ENCODE data around the gene MPEG1.

Gene MPEG1

DNA sequence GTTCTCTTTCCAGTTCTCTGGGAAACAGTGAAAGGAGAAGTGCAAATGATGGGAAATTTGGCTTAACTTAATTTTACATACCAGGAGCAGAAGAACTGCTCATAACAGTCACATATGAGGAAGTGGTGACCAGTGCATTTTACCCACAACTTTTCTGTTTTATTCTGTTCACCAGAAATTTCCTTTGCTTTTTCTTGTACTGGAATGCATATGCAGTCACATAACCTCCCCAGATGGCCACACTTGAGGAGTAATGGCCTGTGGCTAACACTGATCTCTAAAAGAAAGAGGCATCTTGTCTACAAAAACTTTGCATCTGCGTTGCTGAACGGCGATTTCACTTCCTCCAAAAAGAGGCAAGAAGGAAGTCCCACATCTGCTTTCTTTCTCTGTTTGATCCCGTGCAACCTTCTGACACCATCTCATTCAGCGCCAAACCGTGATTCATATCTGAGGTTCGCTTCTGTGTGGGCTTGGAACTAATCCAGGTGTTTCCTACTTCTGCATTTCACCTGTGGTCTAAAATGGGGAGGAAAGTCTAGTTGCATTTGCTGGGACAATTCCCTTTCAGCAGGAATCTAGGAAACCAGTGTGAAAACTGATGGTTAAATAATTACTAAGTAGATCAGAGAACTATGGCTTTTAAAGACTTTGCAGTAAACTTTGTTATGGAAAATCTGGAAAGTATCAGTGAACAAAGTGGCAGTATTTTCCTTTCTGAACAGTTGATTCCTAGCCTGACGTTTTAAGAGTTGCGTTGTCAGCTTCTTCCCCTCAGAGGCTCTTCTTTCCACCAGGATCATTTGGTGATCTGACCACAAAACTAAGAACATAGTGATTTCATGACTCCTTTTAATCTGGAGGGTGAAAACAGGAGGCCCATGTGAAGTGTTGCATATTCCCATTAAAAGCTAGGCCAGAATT is 4.2 kb upstream of the MPEG1 start:
- no peak for DNase-seq (ENCODE audit: low read depth)

DNA sequence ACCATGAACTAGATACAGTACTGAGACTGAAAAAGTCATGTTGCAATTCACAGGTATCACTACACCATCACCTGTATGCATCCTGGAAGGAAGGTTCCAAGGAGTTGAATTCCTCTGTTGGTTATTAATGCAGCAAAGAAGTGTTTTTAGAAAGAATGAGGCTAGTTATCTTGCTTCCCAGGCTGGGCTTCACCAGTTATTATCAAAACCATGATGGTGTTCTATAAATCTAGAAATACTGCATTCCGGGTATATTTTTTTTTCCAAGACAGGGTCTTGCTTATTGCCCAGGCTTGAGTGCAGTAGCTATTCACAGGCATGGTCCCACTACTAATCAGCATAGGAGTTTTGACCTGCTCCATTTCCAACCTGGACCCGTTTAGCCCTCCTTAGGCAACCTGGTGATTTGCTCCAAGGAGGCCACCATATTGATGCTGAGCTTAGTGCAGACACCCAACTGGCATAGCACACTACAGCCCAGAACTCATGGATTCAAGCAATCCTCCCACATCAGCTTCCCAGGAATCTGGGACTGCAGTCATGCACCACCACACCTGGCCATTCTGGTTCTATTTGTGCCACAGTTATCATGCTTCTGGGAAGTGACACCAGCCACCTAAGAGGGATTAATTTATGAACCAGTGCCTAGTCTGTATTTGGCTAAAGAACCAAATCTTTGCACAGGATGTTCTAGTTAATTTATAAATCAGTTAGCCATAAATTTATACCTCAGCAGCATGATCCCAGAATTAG is 1.6 kb upstream of the MPEG1 start:
- no peak for DNase-seq (ENCODE audit: low read depth)

- DNase-seq (ENCODE audit: low read depth) = no peak
Observed at GRCh38 chr11:59212222-59212621, 505 bp downstream of the MPEG1 start.

GRCh38 chr11:59208956-59209355 is 3.8 kb downstream of the MPEG1 start:
- DNase-seq (ENCODE audit: low read depth) = no peak

GRCh38 chr11:59207988-59208451 is 4.7 kb downstream of the MPEG1 start:
- DNase-seq (ENCODE audit: low read depth) = peak; percentile 52

DNA sequence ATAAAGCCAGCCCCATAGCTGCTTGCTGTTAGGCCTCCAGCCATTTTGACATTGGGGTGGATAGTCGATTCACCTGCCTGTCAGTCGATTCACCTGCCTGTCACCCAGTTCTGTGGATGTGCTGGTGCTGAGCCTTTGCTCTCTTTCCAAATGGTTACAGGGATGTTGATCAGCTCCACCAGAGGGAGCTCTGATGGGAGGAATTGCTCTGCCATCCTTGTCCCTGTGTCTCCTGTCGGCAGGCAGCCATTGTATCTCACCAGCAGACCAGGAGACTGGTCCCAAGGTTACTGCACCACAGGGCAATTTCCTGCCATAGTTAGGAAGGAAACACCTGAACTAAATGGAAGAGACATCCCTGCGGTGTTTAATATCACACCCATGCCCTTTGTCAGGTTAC is 6.1 kb downstream of the MPEG1 start:
- DNase-seq (ENCODE audit: low read depth) = no peak

GRCh38 chr11:59205648-59206047 is 7.1 kb downstream of the MPEG1 start:
- no peak for DNase-seq (ENCODE audit: low read depth)

GRCh38 chr11:59204746-59205145 is 8.0 kb downstream of the MPEG1 start:
- no peak for DNase-seq (ENCODE audit: low read depth)

DNA sequence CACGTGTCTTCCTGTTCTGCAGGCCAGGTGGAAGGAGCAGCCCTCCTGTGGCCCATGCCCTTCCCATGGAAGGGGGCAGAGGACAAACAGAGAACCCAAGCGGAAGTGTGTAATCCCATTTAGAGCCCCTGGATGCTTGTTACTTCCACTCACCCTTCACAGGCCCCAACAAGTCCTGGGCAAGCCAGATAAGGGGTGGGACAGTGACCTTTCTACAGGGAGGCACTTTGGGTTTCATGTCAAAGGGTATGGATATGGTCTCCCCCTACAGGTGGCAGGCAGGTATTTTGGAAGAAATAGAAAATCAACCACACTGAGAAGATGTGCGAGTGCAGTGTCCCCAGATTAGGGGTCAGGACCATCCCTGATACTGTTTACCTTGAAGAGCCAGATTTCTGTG is 11.4 kb downstream of the MPEG1 start:
- no peak for DNase-seq (ENCODE audit: low read depth)

DNA sequence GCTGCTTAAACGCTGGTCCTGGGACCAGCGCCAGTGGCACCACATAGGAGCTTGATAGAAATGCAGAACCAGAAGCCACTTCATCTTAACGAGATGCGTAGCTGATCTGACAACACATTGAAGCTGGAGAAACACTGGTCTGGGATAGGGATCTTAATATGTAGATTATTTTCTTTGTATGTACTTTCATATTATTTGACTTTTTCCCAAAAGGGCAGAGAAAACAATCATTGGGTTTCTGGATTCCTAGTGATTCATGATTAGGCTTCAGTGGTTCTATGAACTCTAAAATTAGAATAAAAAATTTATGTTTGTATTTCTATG is 12.3 kb downstream of the MPEG1 start:
- no peak for DNase-seq (ENCODE audit: low read depth)

DNA sequence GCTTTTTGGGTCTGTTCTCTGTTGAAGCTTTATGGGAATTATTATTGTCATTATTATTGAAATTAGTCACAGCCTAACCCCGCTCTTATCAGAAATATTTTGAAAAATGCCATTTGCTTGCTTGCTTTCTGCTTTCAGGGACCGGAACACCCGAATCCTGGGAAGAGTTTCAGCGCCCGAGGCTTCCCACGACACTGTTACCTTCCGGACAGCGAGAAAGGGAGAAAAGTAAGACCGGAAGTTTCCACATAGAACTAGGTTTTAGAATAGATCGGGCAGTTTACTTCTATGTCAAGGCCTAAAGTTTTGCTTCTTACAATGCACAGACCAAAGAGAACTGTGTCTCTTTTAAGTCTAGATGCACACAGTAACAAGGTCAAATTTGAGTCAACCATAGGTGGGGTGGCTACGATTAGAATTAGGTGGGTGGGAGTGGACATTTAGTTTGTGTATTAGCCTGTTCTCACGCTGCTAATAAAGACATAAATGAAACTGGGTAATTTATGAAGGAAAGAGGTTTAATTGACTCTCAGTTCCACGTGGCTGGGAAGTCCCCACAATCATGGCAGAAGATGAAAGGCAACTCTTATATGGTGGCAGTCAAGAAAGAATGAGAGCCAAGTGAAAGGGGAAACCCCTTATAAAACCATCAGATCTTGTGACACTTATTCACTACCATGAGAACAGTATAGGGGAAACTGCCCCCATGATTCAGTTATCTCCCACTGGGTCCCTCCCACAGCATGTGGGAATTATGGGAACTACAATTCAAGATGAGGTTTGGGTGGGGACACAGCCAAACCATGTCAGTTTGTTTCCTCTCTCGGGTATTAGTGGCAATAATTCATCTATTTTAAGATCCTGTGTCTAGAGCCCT is 12.9 kb downstream of the MPEG1 start:
- no peak for DNase-seq (ENCODE audit: low read depth)

DNA sequence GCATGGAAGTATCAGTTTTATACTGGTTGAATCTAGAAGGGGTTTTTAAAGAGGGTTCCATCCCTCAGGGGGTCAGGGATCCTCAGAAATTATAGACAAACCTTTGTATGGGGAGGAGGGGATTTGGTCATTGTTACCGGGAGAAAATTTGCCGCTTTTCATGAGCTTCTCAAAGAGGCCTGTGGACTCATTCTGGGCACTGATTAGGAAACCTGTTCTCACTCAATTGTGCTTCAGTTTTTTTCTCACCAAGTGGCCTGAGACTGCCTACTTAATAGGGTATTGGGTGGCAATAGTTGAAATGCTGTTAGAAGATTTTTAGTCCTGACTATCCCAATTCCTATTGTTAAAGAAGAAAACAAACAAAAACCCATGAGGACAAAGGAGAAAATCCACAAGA is 14.0 kb downstream of the MPEG1 start:
- no peak for DNase-seq (ENCODE audit: low read depth)

GRCh38 chr11:59197991-59198390 is 14.7 kb downstream of the MPEG1 start:
- DNase-seq (ENCODE audit: low read depth) = no peak

DNA sequence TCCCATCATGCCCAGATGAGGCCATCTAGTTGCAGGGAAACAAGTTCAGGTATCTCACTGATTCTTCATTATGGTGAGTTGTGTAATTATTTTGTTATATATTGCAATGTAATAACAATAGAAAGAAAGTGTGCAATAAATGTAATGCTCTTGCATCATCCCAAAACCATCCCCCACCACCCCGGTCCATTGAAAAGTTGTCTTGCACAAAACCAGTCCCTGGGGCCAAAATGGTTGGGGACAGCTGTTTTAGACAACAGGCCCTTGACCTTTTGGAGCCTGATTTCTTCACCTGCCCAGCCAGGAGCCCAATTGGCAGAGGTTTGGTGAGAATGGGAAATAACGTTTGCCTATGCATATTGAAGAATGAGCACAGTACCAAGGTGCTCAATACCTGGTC is 15.9 kb downstream of the MPEG1 start:
- no peak for DNase-seq (ENCODE audit: low read depth)

DNA sequence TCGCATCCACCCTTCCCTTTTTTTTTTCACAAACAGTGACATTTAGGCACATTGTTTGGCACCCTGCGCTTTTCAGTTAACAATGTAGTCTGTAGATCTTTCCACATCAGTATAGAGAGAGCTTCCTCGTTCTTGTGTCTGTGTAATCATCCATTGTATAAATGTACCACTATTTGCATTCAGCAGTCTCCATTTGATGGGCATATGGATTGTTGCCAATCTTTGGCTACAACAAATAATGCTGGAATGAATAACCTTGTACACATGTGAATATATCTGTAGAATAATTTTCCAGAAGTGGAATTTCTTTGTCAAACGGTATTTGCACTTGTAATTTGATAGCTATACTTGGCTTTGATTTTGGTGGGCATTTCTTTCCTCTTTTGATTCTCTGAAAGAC is 17.1 kb downstream of the MPEG1 start:
- DNase-seq (ENCODE audit: low read depth) = no peak

GRCh38 chr11:59193587-59194130 is 19.1 kb downstream of the MPEG1 start:
- DNase-seq (ENCODE audit: low read depth) = no peak

DNA sequence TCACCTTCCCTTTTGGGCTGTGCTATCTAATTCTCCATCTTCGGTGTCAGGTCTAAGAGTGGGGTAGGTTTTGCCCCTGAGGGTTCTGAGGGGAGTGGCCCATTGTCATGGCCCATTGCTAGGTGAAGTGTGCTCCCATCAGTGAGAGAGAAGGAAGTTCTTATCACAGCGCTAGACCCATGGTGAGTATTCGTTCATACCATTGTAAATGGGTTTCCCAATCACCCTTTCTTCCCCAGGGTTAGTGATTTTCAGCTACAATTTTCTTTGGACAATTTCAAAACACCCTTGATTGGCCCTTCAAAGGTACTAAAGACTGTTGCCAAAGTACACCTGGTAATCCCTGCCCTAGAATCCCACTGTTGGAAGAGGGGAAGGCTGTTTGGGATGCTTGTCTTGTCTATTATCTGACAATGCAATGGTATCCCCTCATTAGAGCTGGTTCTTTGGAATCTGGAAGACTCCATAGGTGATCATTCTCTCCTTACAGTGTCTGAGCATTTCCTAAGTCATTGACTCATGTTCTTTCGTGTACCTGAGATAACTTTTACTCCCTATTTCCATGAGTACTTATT is 20.2 kb downstream of the MPEG1 start:
- no peak for DNase-seq (ENCODE audit: low read depth)

DNA sequence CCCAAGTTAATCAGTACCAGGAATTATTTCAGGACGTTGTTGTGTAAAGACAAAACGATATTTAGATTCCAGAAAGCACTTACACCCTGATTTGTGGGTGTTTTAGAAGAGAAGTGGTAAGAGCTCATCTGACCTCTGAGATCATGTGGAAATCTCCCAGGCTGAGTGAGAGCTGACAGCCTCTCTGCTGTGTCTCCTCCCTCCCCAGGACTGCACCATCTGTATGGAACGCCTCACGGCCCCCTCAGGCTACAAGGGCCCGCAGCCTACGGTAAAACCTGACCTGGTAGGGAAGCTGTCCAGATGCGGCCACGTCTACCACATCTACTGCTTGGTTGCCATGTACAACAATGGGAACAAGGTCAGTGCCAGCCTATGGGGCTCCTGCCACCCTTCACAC is 20.8 kb downstream of the MPEG1 start:
- DNase-seq (ENCODE audit: low read depth) = no peak

- no peak for DNase-seq (ENCODE audit: low read depth)
Observed at GRCh38 chr11:59191095-59191494, 21.6 kb downstream of the MPEG1 start.

GRCh38 chr11:59189986-59190385 is 22.7 kb downstream of the MPEG1 start:
- no peak for DNase-seq (ENCODE audit: low read depth)

- no peak for DNase-seq (ENCODE audit: low read depth)
Observed at GRCh38 chr11:59188954-59189353, 23.8 kb downstream of the MPEG1 start.

- DNase-seq (ENCODE audit: low read depth) = no peak
Observed at GRCh38 chr11:59187587-59187986, 25.1 kb downstream of the MPEG1 start.

Measured in stimulated activated CD4-positive, alpha-beta T cell treated with anti-CD3 and anti-CD28 coated beads, Interleukin-2, amount 100 ng/mL, for 4 hours (primary cell).